Osteoblast (primary cell): ENCODE measurements around the gene NDUFB7. TPM values are rescaled to one million over a fixed set of nuclear protein-coding genes. Genes with fewer than 3 reads are reported as not detected.

Experiments used
- DNase-seq: peaks from one replicate; pipeline ENCODE4 v3.0.0; 2011; ENCODE audit warnings: low spot score, mixed read lengths; ENCODE audit not compliant: insufficient read length; ENCODE audit errors: missing footprints
- H2AFZ ChIP-seq: 2 replicates; pipeline ENCODE4 v1.6.0; 2011; ENCODE audit warnings: mild to moderate bottlenecking, low read length
- H3K27ac ChIP-seq: 2 replicates; pipeline ENCODE4 v1.5.1; 2011; ENCODE audit warnings: mild to moderate bottlenecking, low read depth, low read length, moderate library complexity
- H3K27me3 ChIP-seq: 2 replicates; pipeline ENCODE4 v1.6.0; 2012; ENCODE audit warnings: mild to moderate bottlenecking, control low read depth, inconsistent platforms, low read length, moderate library complexity; ENCODE audit not compliant: insufficient read depth
- H3K36me3 ChIP-seq: 2 replicates; pipeline ENCODE4 v1.5.1; 2011; ENCODE audit warnings: mild to moderate bottlenecking, low read length, control low read depth, moderate library complexity; ENCODE audit not compliant: insufficient read depth
- H3K4me1 ChIP-seq: 2 replicates; pipeline ENCODE4 v1.5.1; 2011; ENCODE audit warnings: mild to moderate bottlenecking, low read length, control low read depth, moderate library complexity; ENCODE audit not compliant: insufficient read depth
- H3K4me2 ChIP-seq: 2 replicates; pipeline ENCODE4 v1.6.0; 2011; ENCODE audit warnings: mild to moderate bottlenecking, low read length; ENCODE audit not compliant: insufficient read depth
- H3K4me3 ChIP-seq: fragments of 200-600 bp; sonication (generic); 3 replicates; pipeline ENCODE4 v1.5.1; 2012; ENCODE audit warnings: mild to moderate bottlenecking, low read length, inconsistent platforms; ENCODE audit not compliant: insufficient read depth
- H3K79me2 ChIP-seq: 2 replicates; pipeline ENCODE4 v1.6.0; 2012; ENCODE audit warnings: mild to moderate bottlenecking, low read length, control low read depth, inconsistent platforms; ENCODE audit not compliant: insufficient read depth
- H3K9me3 ChIP-seq: 2 replicates; pipeline ENCODE4 v1.5.1; 2011; ENCODE audit warnings: low read depth, low read length, control low read depth
- H4K20me1 ChIP-seq: 2 replicates; pipeline ENCODE4 v1.6.0; 2012; ENCODE audit warnings: mild to moderate bottlenecking, low read length, control low read depth; ENCODE audit not compliant: insufficient read depth
- total RNA-seq: library from RNA; depleted of rRNA; stranded (reverse); fragments of >200 nt; gene quantifications from 2 replicates; pipeline ENCODE4 v1.2.3, GENCODE V29; 2012
- TF ChIP-seq, protein P1 (sequence below): IDR thresholded peaks from 2 replicates; pipeline ENCODE4 v1.5.1; 2011; ENCODE audit warnings: mild to moderate bottlenecking, low read depth, low read length, moderate library complexity; ENCODE audit errors: extremely low read depth

NDUFB7 gene
- total RNA-seq, 1 donor = 219 TPM

GRCh38 chr19:14577264-14577663 is 5.4 kb upstream of the NDUFB7 start:
- H3K4me3 ChIP-seq = no peak overlapping the region
- TF ChIP-seq, protein P1, sequence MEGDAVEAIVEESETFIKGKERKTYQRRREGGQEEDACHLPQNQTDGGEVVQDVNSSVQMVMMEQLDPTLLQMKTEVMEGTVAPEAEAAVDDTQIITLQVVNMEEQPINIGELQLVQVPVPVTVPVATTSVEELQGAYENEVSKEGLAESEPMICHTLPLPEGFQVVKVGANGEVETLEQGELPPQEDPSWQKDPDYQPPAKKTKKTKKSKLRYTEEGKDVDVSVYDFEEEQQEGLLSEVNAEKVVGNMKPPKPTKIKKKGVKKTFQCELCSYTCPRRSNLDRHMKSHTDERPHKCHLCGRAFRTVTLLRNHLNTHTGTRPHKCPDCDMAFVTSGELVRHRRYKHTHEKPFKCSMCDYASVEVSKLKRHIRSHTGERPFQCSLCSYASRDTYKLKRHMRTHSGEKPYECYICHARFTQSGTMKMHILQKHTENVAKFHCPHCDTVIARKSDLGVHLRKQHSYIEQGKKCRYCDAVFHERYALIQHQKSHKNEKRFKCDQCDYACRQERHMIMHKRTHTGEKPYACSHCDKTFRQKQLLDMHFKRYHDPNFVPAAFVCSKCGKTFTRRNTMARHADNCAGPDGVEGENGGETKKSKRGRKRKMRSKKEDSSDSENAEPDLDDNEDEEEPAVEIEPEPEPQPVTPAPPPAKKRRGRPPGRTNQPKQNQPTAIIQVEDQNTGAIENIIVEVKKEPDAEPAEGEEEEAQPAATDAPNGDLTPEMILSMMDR = no peak

GRCh38 chr19:14576363-14576762 is 4.5 kb upstream of the NDUFB7 start:
- TF ChIP-seq, protein P1 = no peak
- Histone ChIP-seq H2AFZ (no peak overlapping the region), H3K27me3 (no peaks in the 10 kb centered on the region)

More at GRCh38 chr19:14577264-14577663, 5.4 kb upstream of the NDUFB7 start:
- Histone ChIP-seq H2AFZ (no peak overlapping the region), H3K27me3 (no peaks in the 10 kb centered on the region), H3K4me2 (no peak overlapping the region), H3K27ac (no peak overlapping the region), H3K79me2 (no peaks in the 10 kb centered on the region), H4K20me1 (no peaks in the 10 kb centered on the region), H3K36me3 (no peaks in the 10 kb centered on the region), H3K4me1 (no peaks in the 10 kb centered on the region), H3K9me3 (no peaks in the 10 kb centered on the region)
- DNase-seq = no peak

GRCh38 chr19:14575428-14575980 is 3.6 kb upstream of the NDUFB7 start:
- Histone ChIP-seq H3K9me3 (no peaks in the 10 kb centered on the region), H3K27me3 (no peaks in the 10 kb centered on the region), H3K4me3 (no peak overlapping the region), H3K79me2 (peaks cover 14% of the 10 kb centered on the region), H3K36me3 (no peaks in the 10 kb centered on the region), H4K20me1 (no peaks in the 10 kb centered on the region), H3K4me2 (no peak overlapping the region), H3K4me1 (peaks cover 10% of the 10 kb centered on the region), H2AFZ (no peak overlapping the region), H3K27ac (no peak overlapping the region)
- TF ChIP-seq, protein P1 = no peak
- DNase-seq = peak; percentile 49

More at GRCh38 chr19:14576363-14576762, 4.5 kb upstream of the NDUFB7 start:
- H4K20me1 ChIP-seq = no peaks in the 10 kb centered on the region
- no peaks in the 10 kb centered on the region for H3K9me3 ChIP-seq
- no peak overlapping the region for H3K27ac ChIP-seq
- H3K4me1 ChIP-seq = peaks cover 2% of the 10 kb centered on the region
- H3K36me3 ChIP-seq = no peaks in the 10 kb centered on the region
- H3K4me3 ChIP-seq = no peak overlapping the region
- DNase-seq = no peak
- H3K4me2 ChIP-seq = no peak overlapping the region
- H3K79me2 ChIP-seq = peaks cover 6% of the 10 kb centered on the region

DNA sequence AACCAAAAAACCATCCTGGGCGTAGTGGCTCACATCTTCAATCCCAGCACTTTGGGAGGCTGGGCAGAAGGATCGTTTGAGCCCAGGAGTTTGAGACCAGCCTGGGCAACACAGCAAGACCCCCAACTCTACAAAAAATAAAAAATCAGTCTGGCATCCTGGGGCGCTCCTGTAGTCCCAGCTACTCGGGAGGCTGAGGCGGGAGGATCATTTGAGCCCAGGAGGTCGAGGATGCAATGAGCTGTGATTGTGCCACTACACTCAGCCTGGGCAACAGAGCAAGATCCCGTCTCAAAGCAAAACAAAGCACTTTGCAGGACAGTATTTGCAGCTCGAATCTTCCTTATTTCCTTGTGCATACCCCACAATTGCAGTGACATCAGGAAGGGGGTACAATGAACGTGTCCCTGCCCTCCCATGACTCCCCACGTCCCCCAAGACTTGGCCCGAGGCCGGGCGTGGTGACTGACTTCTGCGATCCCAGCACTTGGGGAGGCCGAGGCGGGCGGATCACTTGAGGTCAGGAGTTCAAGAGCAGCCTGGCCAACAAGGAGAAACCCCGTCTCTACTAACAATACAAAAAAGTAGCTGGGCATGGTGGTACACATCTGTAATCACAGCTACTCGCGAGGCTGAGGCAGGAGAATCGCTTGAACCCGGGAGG is 870 bp downstream of the NDUFB7 start:
- H3K79me2 ChIP-seq = peaks cover 33% of the 10 kb centered on the region
- peaks cover 10% of the 10 kb centered on the region for H3K4me1 ChIP-seq

More for the DNA sequence above, 870 bp downstream of the NDUFB7 start:
- Histone ChIP-seq H2AFZ (peak overlapping the region; percentile 97), H3K9me3 (no peaks in the 10 kb centered on the region), H4K20me1 (peaks cover 5% of the 10 kb centered on the region), H3K36me3 (no peaks in the 10 kb centered on the region), H3K27me3 (no peaks in the 10 kb centered on the region), H3K4me3 (peak overlapping the region; percentile 100), H3K4me2 (peak overlapping the region; percentile 92), H3K27ac (peak overlapping the region; percentile 71)
- TF ChIP-seq, protein P1 = no peak
- DNase-seq = peak; percentile 0
